ENCODE results near the gene ANKRD27.

DNA sequence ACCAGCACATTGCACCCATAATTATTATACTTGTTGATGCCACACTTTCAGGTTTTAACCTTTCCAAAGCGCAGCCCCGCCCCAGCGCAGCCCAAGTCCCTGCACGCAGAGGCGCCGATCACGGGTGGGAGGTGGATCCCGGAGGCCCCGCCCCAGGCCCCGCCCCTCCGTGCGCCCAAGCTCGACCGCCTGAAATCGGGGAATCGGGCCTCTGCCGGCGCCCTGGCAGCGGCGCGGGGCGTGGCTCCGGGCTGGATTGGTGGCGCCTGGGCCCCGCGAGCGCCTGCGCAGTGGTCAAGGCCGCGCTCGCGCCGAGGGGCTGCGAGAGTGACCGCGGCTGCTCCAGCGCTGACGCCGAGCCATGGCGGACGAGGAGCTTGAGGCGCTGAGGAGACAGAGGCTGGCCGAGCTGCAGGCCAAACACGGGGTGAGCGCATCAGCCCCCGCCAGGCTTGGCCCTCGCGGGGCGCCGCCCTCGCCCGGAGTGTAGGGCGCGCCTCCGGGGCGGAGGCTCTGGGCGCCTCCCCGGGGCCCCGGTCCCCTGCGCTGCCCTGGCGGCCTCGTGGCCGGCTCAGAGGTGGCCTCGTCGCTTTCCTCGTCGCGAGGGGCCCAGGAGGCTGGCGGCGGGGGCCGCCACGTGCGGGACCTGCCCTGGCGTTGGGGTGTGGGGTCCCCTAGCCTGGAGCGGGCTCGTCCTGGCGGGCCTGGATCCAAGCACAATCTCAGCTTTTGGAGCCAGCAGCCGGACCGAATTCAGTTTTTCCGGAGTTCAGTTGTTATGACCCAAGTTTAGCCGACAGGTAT is 93.9 kb downstream of the ANKRD27 start, which contains the start of gene PDCD5:
- TF ChIP-seq POLR2AphosphoS5 (IDR thresholded peaks at IDR 0.05; ENCODE audit: borderline replicate concordance, low read depth, low read length) = peak; percentile 83; the same call in 1 of the 2 replicates
- no peak for TF ChIP-seq EZH2 (IDR thresholded peaks at IDR 0.05)

Measured in SK-N-MC (cell line).